Neural cell (in vitro differentiated cells): Measurements from ENCODE around the gene WDR33. TPM values are rescaled to one million over a fixed set of nuclear protein-coding genes. Genes with fewer than 3 reads are reported as not detected.

Source experiments
- H2AFZ ChIP-seq: fragments of 200-600, 300-800 bp; sonication (generic), shearing (Covaris generic); 2 replicates; pipeline ENCODE4 v1.6.0; 2014; ENCODE audit warnings: low read depth, mild to moderate bottlenecking, antibody characterized with exemption, low read length, moderate library complexity
- H3F3A ChIP-seq: fragments of 200-600 bp; shearing (Covaris generic); 2 replicates; pipeline ENCODE4 v1.6.1; 2016; ENCODE audit warnings: mild to moderate bottlenecking, moderate library complexity, mixed read lengths, antibody characterized with exemption, low read length; ENCODE audit not compliant: insufficient read depth, poor library complexity, severe bottlenecking
- H3K27ac ChIP-seq: fragments of 200-600, 300-800 bp; sonication (generic), shearing (Covaris generic); 2 replicates; pipeline ENCODE4 v1.5.1; 2014; ENCODE audit warnings: mild to moderate bottlenecking, low read length, moderate library complexity
- H3K27me3 ChIP-seq: fragments of 300-800, 200-600 bp; sonication (generic), shearing (Covaris generic); 2 replicates; pipeline ENCODE4 v1.6.0; 2014; ENCODE audit warnings: mild to moderate bottlenecking, low read depth, low read length, moderate library complexity; ENCODE audit not compliant: insufficient read depth
- H3K36me3 ChIP-seq: fragments of 300-800, 200-600 bp; sonication (generic), shearing (Covaris generic); 2 replicates; pipeline ENCODE4 v1.5.1; 2014; ENCODE audit warnings: mild to moderate bottlenecking, antibody characterized with exemption, low read length, moderate library complexity; ENCODE audit not compliant: insufficient read depth
- H3K4me2 ChIP-seq: fragments of 300-800, 200-600 bp; sonication (generic), shearing (Covaris generic); 2 replicates; pipeline ENCODE4 v1.6.0; 2014; ENCODE audit warnings: mild to moderate bottlenecking, low read length
- H3K4me3 ChIP-seq: fragments of 300-800, 200-600 bp; sonication (generic), shearing (Covaris generic); 2 replicates; pipeline ENCODE4 v1.5.1; 2014; ENCODE audit warnings: mild to moderate bottlenecking, low read length, moderate library complexity
- H3K79me2 ChIP-seq: fragments of 200-600 bp; shearing (Covaris generic); replicated peaks from 2 replicates; pipeline ENCODE4 v1.6.0; 2014; ENCODE audit warnings: mild to moderate bottlenecking, low read length, moderate library complexity; ENCODE audit not compliant: insufficient read depth
- H3K9ac ChIP-seq: fragments of 300-800, 200-600 bp; sonication (generic), shearing (Covaris generic); 2 replicates; pipeline ENCODE4 v1.6.1; 2016; ENCODE audit warnings: mild to moderate bottlenecking, low read length, mixed read lengths
- H3K9me2 ChIP-seq: fragments of 200-600 bp; shearing (Covaris generic); 2 replicates; pipeline ENCODE4 v1.6.1; 2016; ENCODE audit warnings: mild to moderate bottlenecking, low read length, mixed read lengths; ENCODE audit not compliant: insufficient read depth
- H3K9me3 ChIP-seq: fragments of 200-600, 300-800 bp; sonication (generic), shearing (Covaris generic); 2 replicates; pipeline ENCODE4 v1.6.1; 2016; ENCODE audit warnings: mild to moderate bottlenecking, mixed run types, low read length, moderate library complexity, mixed read lengths
- H4K20me1 ChIP-seq: fragments of 200-600 bp; shearing (Covaris generic); 2 replicates; pipeline ENCODE4 v1.6.1; 2016; ENCODE audit warnings: mild to moderate bottlenecking, mixed run types; ENCODE audit not compliant: insufficient read depth
- CTCF ChIP-seq: fragments of 450-650 bp; IDR thresholded peaks from 2 replicates; pipeline ENCODE4 v1.5.1; 2014; ENCODE audit warnings: antibody characterized with exemption, mild to moderate bottlenecking, moderate library complexity; ENCODE audit not compliant: poor library complexity, severe bottlenecking
- EP300 ChIP-seq: fragments of 450-650 bp; conservative IDR thresholded peaks from 2 replicates; pipeline ENCODE4 v1.6.1; 2014; ENCODE audit warnings: antibody characterized with exemption, mild to moderate bottlenecking, moderate library complexity; ENCODE audit not compliant: poor library complexity, severe bottlenecking
- EZH2 ChIP-seq: fragments of 200-600, 300-800 bp; shearing (Covaris generic), sonication (generic); IDR thresholded peaks from 2 replicates; pipeline ENCODE4 v1.6.1; 2014; ENCODE audit warnings: antibody characterized with exemption, low read length, borderline replicate concordance, mild to moderate bottlenecking; ENCODE audit not compliant: insufficient read depth, poor library complexity, severe bottlenecking
- MXI1 ChIP-seq: fragments of 450-650 bp; conservative IDR thresholded peaks from 2 replicates; pipeline ENCODE4 v1.6.1; 2014; ENCODE audit warnings: antibody characterized with exemption, mild to moderate bottlenecking; ENCODE audit not compliant: poor library complexity, severe bottlenecking
- POLR2AphosphoS5 ChIP-seq: IDR thresholded peaks from 2 replicates; pipeline ENCODE4 v1.6.1; 2012
- RAD21 ChIP-seq: fragments of 450-650 bp; conservative IDR thresholded peaks from 2 replicates; pipeline ENCODE4 v1.6.1; 2014; ENCODE audit warnings: antibody characterized with exemption, mild to moderate bottlenecking, moderate library complexity
- REST ChIP-seq: IDR thresholded peaks from 2 replicates; pipeline ENCODE4 v1.6.1; 2012; ENCODE audit warnings: borderline replicate concordance
- SMC3 ChIP-seq: fragments of 450-650 bp; conservative IDR thresholded peaks from 2 replicates; pipeline ENCODE4 v1.6.1; 2014; ENCODE audit warnings: antibody characterized with exemption, mild to moderate bottlenecking, moderate library complexity; ENCODE audit not compliant: poor library complexity
- TAF1 ChIP-seq: IDR thresholded peaks from 2 replicates; pipeline ENCODE4 v1.6.1; 2012; ENCODE audit warnings: low read depth
- polyA plus RNA-seq: library from polyadenylated mRNA; depleted of rRNA; stranded (reverse); fragments of >200 nt; gene quantifications from 2 replicates; pipeline ENCODE4 v1.2.3, GENCODE V29; 2014

Gene WDR33
- polyA plus RNA-seq, 1 donor from 2014 or later, result 58.7 TPM

- no peaks in the 10 kb centered on the region for H4K20me1 ChIP-seq
- no peaks in the 10 kb centered on the region for H3K36me3 ChIP-seq
- H3K9me3 ChIP-seq, result no peaks in the 10 kb centered on the region
- H3K27ac ChIP-seq, result no peak overlapping the region
- no peaks in the 10 kb centered on the region for H3F3A ChIP-seq
- no peak overlapping the region for H3K4me2 ChIP-seq
- TF ChIP-seq REST, result no peak
- no peak overlapping the region for H2AFZ ChIP-seq
- H3K9me2 ChIP-seq, result no peaks in the 10 kb centered on the region
- H3K79me2 ChIP-seq, result no peaks in the 10 kb centered on the region
- H3K27me3 ChIP-seq, result peaks cover 26% of the 10 kb centered on the region
- no peak overlapping the region for H3K9ac ChIP-seq
- no peak overlapping the region for H3K4me3 ChIP-seq
These were observed 147.4 kb downstream of the WDR33 start for GRCh38 chr2:127663566-127664064.

DNA sequence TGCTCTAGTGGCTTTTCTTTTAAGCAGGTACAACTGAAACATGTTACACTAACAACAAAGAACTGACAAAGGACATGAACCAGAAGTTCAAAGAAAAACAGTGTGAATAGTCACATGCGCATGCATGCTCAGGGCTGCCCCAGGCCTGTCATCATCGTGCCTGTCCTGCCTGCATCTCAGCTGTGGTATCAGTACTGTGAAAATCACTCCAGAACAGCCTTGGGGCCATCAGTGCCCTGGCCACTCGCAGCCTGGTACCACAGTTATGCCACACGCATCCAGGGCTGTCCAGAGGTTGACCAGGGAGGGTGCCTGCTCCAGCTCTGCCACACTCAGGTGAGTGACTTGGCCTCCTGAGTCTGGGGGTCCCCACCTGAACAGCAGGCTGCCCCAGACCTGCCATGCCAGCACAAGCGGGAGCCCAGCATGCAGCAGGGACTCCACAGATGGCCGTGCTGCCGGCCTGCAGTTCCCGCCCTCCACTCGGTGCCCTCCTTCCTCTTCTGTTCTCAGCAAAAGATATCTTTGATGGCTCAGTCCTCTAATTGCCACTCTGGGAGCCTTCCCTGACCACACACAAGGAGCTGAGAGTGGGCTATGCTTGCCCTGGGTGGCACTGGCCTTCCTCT is 147.9 kb downstream of the WDR33 start:
- H3K4me3 ChIP-seq, result no peak overlapping the region
- no peaks in the 10 kb centered on the region for H3K36me3 ChIP-seq
- no peak overlapping the region for H3K9ac ChIP-seq
- H3K27me3 ChIP-seq, result peaks cover 26% of the 10 kb centered on the region
- TF ChIP-seq CTCF, result no peak
- no peak for TF ChIP-seq SMC3
- TF ChIP-seq RAD21, result no peak
- no peak for TF ChIP-seq MXI1
- no peaks in the 10 kb centered on the region for H4K20me1 ChIP-seq
- no peaks in the 10 kb centered on the region for H3K9me3 ChIP-seq
- no peak overlapping the region for H3K4me2 ChIP-seq
- H2AFZ ChIP-seq, result no peak overlapping the region
- no peaks in the 10 kb centered on the region for H3K9me2 ChIP-seq
- no peak overlapping the region for H3K27ac ChIP-seq
- H3K79me2 ChIP-seq, result no peaks in the 10 kb centered on the region
- H3F3A ChIP-seq, result no peaks in the 10 kb centered on the region

DNA sequence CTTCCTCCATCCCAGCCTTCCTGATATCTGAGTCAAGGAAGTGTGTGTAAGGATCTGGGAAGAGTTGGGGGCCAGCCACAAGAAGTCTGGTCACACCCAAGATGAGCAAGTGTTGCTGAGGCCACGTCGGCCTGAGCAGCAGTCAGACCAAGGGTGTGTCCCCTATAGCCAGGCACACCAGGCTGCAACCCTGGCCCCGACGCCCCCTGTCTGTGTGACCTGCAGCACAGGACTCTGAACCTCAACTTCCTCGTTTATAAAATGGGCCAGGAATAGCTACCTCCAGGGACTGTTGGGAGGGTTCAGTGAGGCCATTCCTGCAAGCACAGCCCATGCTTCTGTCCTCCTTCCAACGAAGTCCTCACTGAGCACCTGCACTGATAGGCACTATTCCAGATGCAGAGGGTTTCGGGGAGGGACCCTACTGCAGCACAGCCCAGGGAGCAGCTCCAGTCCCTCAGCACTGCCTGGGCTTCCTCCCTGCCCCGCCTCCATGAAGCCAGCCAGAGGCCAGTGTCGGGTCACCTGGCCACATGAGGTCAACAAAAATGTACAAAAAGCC is 148.9 kb downstream of the WDR33 start:
- Histone ChIP-seq H3F3A (no peaks in the 10 kb centered on the region), H3K9me2 (no peaks in the 10 kb centered on the region), H3K4me2 (no peak overlapping the region), H3K9me3 (no peaks in the 10 kb centered on the region), H2AFZ (no peak overlapping the region), H3K9ac (no peak overlapping the region), H3K36me3 (no peaks in the 10 kb centered on the region), H3K27me3 (peaks cover 26% of the 10 kb centered on the region), H3K4me3 (no peak overlapping the region), H3K27ac (no peak overlapping the region), H4K20me1 (no peaks in the 10 kb centered on the region), H3K79me2 (no peaks in the 10 kb centered on the region)
- TF ChIP-seq REST, result no peak
- no peak for TF ChIP-seq SMC3
- no peak for TF ChIP-seq POLR2AphosphoS5
- no peak for TF ChIP-seq RAD21
- TF ChIP-seq EP300, result no peak
- no peak for TF ChIP-seq EZH2
- TF ChIP-seq MXI1, result no peak
- no peak for TF ChIP-seq CTCF
- TF ChIP-seq TAF1, result no peak
